GM12878 (cell line): ENCODE data around the gene MCM9.

Experiments
- EGR1 ChIP-seq, 2 experiments: IDR thresholded peaks; 1 replicate in 1 of 2; 2 replicates in 1 of 2; pipeline ENCODE4 v1.6.1; 2011 to 2012; ENCODE audit warnings: low read depth in 2 of 2, low read length in 2 of 2, borderline replicate concordance in 1 of 2, mild to moderate bottlenecking in 1 of 2, moderate library complexity in 1 of 2
- FOXM1 ChIP-seq: IDR thresholded peaks from 2 replicates; pipeline ENCODE4 v1.6.1; 2012; ENCODE audit warnings: low read depth, mild to moderate bottlenecking, inconsistent platforms, low read length, moderate library complexity
- HDGF ChIP-seq: fragments of 450-650 bp; IDR thresholded peaks from 2 replicates; pipeline ENCODE4 v1.6.1; 2016; ENCODE audit warnings: antibody characterized with exemption
- JUND ChIP-seq: IDR thresholded peaks from 2 replicates; pipeline ENCODE4 v1.6.1; 2012; ENCODE audit warnings: low read depth, mild to moderate bottlenecking, low read length, improper control_type of control experiment, moderate library complexity
- KAT2A ChIP-seq: conservative IDR thresholded peaks from 2 replicates; pipeline ENCODE4 v1.6.1; 2011; ENCODE audit warnings: low read depth, low read length; ENCODE audit not compliant: control insufficient read depth
- POLR2AphosphoS2 ChIP-seq: IDR thresholded peaks from 2 replicates; pipeline ENCODE4 v1.6.1; 2011; ENCODE audit warnings: low read depth, mild to moderate bottlenecking, low read length, improper control_type of control experiment, moderate library complexity
- SIN3A ChIP-seq: IDR thresholded peaks from 2 replicates; pipeline ENCODE4 v1.6.1; 2012; ENCODE audit warnings: low read depth, low read length, improper control_type of control experiment
- SP1 ChIP-seq: IDR thresholded peaks from one replicate; pipeline ENCODE4 v1.6.1; 2011; ENCODE audit warnings: low read depth, low read length
- TARDBP ChIP-seq: IDR thresholded peaks from 2 replicates; pipeline ENCODE4 v1.6.1; 2016; ENCODE audit warnings: borderline replicate concordance
- TF ChIP-seq, protein P1 (sequence below): fragments of 450-650 bp; IDR thresholded peaks from 2 replicates; pipeline ENCODE4 v1.6.1; 2017; ENCODE audit warnings: mild to moderate bottlenecking, moderate library complexity

- TF ChIP-seq, protein P1, sequence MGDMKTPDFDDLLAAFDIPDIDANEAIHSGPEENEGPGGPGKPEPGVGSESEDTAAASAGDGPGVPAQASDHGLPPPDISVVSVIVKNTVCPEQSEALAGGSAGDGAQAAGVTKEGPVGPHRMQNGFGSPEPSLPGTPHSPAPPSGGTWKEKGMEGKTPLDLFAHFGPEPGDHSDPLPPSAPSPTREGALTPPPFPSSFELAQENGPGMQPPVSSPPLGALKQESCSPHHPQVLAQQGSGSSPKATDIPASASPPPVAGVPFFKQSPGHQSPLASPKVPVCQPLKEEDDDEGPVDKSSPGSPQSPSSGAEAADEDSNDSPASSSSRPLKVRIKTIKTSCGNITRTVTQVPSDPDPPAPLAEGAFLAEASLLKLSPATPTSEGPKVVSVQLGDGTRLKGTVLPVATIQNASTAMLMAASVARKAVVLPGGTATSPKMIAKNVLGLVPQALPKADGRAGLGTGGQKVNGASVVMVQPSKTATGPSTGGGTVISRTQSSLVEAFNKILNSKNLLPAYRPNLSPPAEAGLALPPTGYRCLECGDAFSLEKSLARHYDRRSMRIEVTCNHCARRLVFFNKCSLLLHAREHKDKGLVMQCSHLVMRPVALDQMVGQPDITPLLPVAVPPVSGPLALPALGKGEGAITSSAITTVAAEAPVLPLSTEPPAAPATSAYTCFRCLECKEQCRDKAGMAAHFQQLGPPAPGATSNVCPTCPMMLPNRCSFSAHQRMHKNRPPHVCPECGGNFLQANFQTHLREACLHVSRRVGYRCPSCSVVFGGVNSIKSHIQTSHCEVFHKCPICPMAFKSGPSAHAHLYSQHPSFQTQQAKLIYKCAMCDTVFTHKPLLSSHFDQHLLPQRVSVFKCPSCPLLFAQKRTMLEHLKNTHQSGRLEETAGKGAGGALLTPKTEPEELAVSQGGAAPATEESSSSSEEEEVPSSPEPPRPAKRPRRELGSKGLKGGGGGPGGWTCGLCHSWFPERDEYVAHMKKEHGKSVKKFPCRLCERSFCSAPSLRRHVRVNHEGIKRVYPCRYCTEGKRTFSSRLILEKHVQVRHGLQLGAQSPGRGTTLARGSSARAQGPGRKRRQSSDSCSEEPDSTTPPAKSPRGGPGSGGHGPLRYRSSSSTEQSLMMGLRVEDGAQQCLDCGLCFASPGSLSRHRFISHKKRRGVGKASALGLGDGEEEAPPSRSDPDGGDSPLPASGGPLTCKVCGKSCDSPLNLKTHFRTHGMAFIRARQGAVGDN = no peak
- TF ChIP-seq SP1 (no peak), KAT2A (no peak), FOXM1 (no peak), TARDBP (no peak), EGR1 (IDR thresholded peaks at IDR 0.05; ENCODE audit: borderline replicate concordance in 1 of 2, low read depth in 2 of 2, low read length in 2 of 2) (no peak), POLR2AphosphoS2 (no peak), SIN3A (no peak), JUND (no peak), HDGF (no peak)
These were observed 35.0 kb downstream of the MCM9 start for GRCh38 chr6:118899948-118900347.
